GM19025 (cell line): ENCODE measurements around the gene COP1.
"Not testable (repeated sequence)": the region's sequence is repeated elsewhere in the genome, so short reads cannot be mapped to it uniquely, and the experiment has no call there.

Source experiments
- ATAC-seq: cut with Tn5 transposase; IDR thresholded peaks from one replicate; pipeline ENCODE4 v1.9.1; 2021; ENCODE audit warnings: mild to moderate bottlenecking, low read depth, moderate library complexity; ENCODE audit not compliant: unreplicated experiment

The COP1 gene

GRCh38 chr1:176206961-176207902 is at the start of gene COP1:
COP1 (minus strand) TSS chr1:176207286; CDS start chr1:176206978, 308 bp downstream.
- ATAC-seq, result peak; percentile 78

DNA sequence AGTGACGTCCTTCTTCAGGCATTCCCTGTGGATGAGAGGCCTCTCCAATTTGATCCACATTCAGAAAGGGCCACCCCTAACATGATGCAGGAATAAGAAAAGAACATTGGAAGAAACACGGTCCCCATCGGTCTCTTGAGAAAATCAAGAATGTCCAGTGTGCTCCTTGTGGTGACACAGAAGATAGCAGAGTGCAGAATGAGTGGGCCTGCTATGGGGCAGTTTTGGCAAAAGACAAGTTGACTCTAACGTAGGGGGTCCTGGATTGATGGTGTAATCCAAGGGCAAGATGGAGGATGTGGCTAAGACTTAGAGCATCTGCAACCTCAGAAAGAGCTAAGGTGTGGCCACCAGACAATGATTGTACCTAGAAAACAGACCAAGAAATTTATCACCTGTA is 45.1 kb upstream of the COP1 start:
- ATAC-seq, result no peak

- no peak for ATAC-seq
Measured at GRCh38 chr1:176244851-176245250, 37.8 kb upstream of the COP1 start.

DNA sequence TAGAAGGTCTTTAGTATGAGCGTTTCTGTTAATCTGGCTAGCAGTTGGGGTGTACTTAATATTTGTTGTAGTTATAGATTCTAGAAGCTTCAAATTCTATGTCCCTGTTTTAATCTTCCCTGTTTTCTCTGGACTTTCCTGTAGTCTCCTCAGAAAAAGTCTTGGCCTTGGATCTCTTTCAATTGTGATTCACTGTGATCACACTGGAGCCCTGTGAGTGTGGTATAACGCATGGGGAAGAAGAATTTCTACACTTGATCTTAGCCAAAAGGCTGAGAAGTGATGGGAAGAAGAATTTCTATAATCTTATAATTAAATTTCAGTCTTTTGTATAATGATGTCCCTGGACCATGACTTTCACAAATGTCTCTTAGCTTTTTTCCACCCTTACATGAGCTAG is 36.7 kb upstream of the COP1 start:
- ATAC-seq, result no peak

- ATAC-seq, result no peak
Measured at GRCh38 chr1:176241385-176242015, 34.4 kb upstream of the COP1 start.

DNA sequence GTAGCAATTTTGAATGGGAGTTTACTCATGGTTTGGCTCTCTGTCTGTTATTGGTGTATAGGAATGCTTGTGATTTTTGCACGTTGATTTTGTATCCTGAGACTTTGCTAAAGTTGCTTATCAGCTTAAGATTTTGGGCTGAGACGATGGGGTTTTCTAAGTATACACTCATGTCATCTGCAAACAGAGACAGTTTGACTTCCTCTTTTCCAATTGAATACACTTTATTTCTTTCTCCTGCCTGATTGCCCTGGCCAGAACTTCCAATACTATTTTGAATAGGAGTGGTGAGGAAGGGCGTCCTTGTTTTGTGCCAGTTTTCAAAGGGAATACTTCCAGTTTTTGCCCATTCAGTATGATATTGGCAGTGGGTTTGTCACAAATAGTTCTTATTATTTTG is 26.6 kb upstream of the COP1 start:
- not testable (repeated sequence) for ATAC-seq

DNA sequence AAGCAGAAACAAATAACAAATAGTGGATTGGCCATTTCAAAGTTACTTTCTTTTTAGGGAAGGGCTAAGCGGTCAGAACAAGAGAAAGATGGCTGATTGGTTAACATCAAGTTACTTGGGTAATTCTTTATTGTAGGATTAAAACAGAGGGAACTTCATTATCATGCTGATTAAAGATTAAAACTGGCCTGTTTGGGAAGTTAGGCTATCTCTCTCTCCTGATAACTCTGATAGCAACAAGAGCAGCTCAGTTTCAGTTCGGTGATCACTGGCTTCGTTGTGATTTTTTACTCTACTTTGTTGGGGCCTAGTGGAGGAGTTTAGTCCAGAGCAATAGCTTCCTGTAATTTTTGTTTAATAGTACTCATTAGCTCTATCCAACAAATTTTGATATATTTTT is 20.5 kb upstream of the COP1 start:
- no peak for ATAC-seq

DNA sequence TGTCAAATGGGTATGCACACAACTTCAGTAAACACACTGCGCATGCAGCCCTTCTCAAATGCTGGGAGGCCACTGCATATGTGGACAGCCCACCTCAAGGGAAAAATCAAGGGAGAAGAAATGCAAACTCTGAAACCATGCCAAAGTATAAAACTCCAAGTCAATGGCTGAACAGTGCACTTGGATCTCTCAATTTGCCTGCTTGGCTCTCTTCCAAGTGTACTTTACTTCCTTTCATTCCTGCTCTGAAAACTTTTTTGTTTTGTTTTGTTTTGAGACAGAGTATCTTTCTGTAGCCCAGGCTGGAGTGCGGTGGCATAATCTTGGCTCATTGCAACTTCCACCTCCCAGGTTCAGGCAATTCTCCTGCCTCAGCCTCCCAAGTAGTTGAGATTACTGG is 18.8 kb upstream of the COP1 start:
- no peak for ATAC-seq

DNA sequence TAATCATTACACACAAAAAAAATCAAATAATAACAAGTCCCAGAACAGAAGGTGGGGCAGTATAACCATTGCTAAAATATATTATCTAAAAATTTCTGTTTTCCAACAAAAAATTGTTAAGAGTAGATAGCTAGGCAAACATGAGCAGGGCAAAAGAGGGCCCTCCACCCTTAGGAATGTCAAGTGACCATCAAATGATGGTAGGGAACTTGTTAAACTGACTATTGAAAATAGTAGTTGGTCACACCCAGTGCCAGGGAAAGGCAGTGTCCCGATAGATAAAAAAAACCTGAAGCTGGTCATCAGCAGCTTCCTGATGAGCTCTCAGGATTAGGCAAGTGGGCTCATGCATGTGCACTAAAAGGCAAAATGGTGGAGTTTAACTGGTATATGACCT is 18.4 kb upstream of the COP1 start:
- ATAC-seq, result no peak

DNA sequence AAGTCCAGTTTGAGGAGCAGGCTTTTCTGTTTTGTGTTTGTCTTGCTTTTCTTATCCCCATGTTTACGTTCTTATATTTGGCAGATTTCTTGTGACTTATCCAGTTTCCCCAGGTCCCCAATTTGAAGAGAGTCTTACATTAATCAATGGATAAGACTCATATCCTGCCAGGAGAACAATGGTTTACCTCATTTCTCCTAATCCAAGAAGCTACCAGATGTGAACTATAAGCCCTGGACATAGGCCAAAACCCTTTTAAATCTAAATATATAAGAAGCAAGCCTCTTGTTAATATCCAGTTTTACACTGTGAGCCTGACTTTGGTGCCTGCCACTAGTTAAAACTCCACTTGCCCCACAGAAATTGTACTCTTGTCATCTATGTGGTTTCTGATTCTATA is 15.1 kb upstream of the COP1 start:
- no peak for ATAC-seq

DNA sequence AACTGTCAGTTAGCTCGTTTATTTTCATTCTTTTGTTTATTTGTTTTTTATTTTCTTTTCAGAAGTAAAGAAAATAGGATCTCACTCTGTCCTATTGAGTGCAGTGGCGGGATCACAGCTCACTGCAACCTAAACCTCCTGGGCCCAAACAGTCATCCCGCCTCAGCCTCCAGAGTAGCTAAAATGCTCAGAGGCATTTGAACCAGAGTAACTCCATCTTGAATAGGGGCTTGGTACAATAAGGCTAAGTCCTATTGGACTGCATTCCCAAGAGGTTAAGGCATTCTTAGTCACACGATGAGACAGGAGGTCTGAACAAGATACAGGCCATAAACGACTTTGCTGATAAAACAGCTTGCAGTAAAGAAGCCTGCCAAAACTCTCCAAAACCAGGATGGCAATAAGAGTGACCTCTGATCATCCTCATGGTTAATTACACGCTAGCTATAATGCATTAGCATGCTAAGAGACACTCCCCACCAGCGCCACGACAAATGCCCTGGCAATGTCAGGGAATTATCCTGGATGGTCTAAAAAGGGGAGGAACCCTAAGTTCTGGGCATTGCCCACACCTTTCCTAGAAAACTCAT is 13.1 kb upstream of the COP1 start:
- ATAC-seq, result no peak

- no peak for ATAC-seq
Measured at GRCh38 chr1:176217461-176218099, 10.5 kb upstream of the COP1 start.

GRCh38 chr1:176216031-176216430 is 8.9 kb upstream of the COP1 start:
- no peak for ATAC-seq

- no peak for ATAC-seq
Measured at GRCh38 chr1:176211396-176212165, 4.5 kb upstream of the COP1 start.

DNA sequence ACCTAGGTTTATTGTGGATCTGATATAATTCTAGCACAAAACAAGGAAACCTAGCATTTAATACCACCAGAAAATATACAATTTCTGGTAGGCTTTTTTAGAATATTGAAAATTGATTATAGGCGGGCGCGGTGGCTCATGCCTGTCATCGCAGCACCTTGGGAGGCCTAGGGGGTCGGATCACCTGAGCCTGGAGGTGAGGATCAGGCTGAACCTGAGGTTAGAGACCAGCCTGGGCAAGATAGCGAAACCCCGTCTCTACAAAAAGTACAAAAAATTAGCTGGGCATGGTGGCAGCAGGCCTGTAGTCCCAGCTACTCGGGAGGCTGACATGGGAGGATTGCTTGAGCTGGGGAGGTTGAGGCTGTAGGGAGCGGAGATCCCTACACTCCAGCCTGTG is 948 bp upstream of the COP1 start:
- no peak for ATAC-seq

GRCh38 chr1:176206006-176206960 is 803 bp downstream of the COP1 start:
- peak; percentile 20 for ATAC-seq

DNA sequence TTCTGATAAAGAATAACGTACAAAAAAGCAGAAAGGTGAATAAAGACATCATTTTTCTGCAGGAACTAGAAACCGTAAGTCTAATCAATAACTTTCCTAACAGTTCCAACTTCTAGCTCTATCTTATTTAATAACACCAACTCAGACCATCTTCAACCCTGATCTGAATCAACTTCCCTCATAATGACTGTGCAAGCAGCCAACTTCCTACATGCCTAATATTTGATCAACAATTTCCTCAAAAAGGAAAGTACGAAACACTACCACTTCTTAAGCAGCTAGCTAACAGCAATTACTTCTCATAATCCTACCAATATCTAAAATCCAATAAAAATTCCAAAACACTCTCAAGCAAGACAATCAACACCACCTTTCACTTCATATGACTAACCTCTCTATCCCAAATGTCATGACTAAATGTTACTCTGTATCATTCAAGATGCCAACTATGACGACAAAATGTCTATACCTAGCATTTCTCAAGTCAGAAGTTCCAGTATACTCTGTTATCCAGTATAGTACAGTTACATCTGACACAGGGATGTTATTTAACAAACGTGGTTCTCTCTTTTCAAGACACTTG is 1.7 kb downstream of the COP1 start:
- no peak for ATAC-seq

- not testable (repeated sequence) for ATAC-seq
Measured at GRCh38 chr1:176204655-176205054, 2.4 kb downstream of the COP1 start.

DNA sequence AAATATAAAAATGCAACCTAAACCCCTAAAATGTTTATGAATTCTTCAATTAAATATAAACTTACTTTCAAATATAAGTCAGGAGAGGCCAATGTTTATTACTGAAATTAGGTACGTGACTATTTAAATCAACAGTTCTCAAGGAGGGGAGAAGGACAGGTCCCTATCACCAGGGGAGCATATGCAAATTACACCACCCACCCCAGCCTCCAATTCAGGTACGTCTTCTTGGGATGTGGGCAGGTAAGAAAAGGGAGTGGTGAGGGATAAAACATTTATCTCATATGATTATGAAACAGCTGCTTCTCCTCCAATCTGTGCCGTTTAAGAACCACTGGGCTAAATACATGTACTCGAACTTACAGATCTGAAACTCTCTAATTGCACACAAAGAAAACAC is 3.4 kb downstream of the COP1 start:
- no peak for ATAC-seq
